H9 (cell line): ENCODE results near the gene C19orf81. TPM values are rescaled to one million over a fixed set of nuclear protein-coding genes. Genes with fewer than 3 reads are reported as not detected.

Source experiments
- DNase-seq: peaks from one replicate; pipeline ENCODE4 v3.0.0-alpha.2; 2017
- H2AFZ ChIP-seq: one replicate; pipeline ENCODE4 v1.6.1; 2013; ENCODE audit warnings: mild to moderate bottlenecking, low read length, control low read depth, moderate library complexity
- H2AK5ac ChIP-seq: 2 replicates; pipeline ENCODE4 v1.6.1; 2013; ENCODE audit warnings: low read length, control low read depth, mixed read lengths; ENCODE audit not compliant: insufficient read length
- H2BK120ac ChIP-seq: one replicate; pipeline ENCODE4 v1.6.1; 2013; ENCODE audit warnings: low read depth, mild to moderate bottlenecking, low read length, control low read depth, inconsistent platforms; ENCODE audit not compliant: poor library complexity, severe bottlenecking
- H2BK12ac ChIP-seq: 2 replicates; pipeline ENCODE4 v1.6.1; 2013; ENCODE audit warnings: low read length, control low read depth, mixed read lengths, low read depth; ENCODE audit not compliant: insufficient read length
- H2BK15ac ChIP-seq: 2 replicates; pipeline ENCODE4 v1.6.1; 2013; ENCODE audit warnings: low read depth, low read length, control low read depth
- H2BK20ac ChIP-seq: one replicate; pipeline ENCODE4 v1.6.1; 2013; ENCODE audit warnings: low read depth, mild to moderate bottlenecking, low read length, control low read depth, inconsistent platforms; ENCODE audit not compliant: poor library complexity, severe bottlenecking
- H2BK5ac ChIP-seq: 2 replicates; pipeline ENCODE4 v1.6.1; 2013; ENCODE audit warnings: low read length, control low read depth, mixed read lengths; ENCODE audit not compliant: insufficient read length
- H3K14ac ChIP-seq: 2 replicates; pipeline ENCODE4 v1.6.1; 2013; ENCODE audit warnings: low read length, control low read depth; ENCODE audit not compliant: insufficient read depth
- H3K18ac ChIP-seq: 2 replicates; pipeline ENCODE4 v1.6.1; 2013; ENCODE audit warnings: low read depth, mild to moderate bottlenecking, mixed read lengths, low read length, control low read depth; ENCODE audit not compliant: insufficient read length
- H3K23ac ChIP-seq: 2 replicates; pipeline ENCODE4 v1.6.1; 2013; ENCODE audit warnings: low read length, control low read depth, mixed read lengths, low read depth; ENCODE audit not compliant: insufficient read length
- H3K23me2 ChIP-seq: 2 replicates; pipeline ENCODE4 v1.6.1; 2013; ENCODE audit warnings: low read depth, mild to moderate bottlenecking, mixed read lengths, low read length, control low read depth; ENCODE audit not compliant: insufficient read length, poor library complexity, severe bottlenecking
- H3K27ac ChIP-seq: 2 replicates; pipeline ENCODE4 v1.5.1; 2013; ENCODE audit warnings: low read length, control low read depth, mixed read lengths, low read depth; ENCODE audit not compliant: insufficient read length
- H3K27me3 ChIP-seq: 2 replicates; pipeline ENCODE4 v1.6.1; 2013; ENCODE audit warnings: low read length, control low read depth, inconsistent platforms; ENCODE audit not compliant: insufficient read depth
- H3K4ac ChIP-seq: 2 replicates; pipeline ENCODE4 v1.6.1; 2013; ENCODE audit warnings: low read depth, mild to moderate bottlenecking, control low read depth, inconsistent platforms, low read length, moderate library complexity
- H3K4me1 ChIP-seq: 2 replicates; pipeline ENCODE4 v1.6.1; 2013; ENCODE audit warnings: low read length, control low read depth, inconsistent platforms; ENCODE audit not compliant: insufficient read depth
- H3K4me2 ChIP-seq: 2 replicates; pipeline ENCODE4 v1.6.1; 2013; ENCODE audit warnings: low read length, control low read depth, mixed read lengths; ENCODE audit not compliant: insufficient read length, insufficient read depth
- H3K56ac ChIP-seq: 2 replicates; pipeline ENCODE4 v1.6.1; 2013; ENCODE audit warnings: low read depth, mild to moderate bottlenecking, mixed read lengths, low read length, control low read depth; ENCODE audit not compliant: insufficient read length
- H3K79me1 ChIP-seq: 2 replicates; pipeline ENCODE4 v1.6.1; 2013; ENCODE audit warnings: low read depth, mild to moderate bottlenecking, moderate library complexity, low read length, control low read depth, inconsistent platforms; ENCODE audit not compliant: insufficient read depth, poor library complexity, severe bottlenecking
- H3K79me2 ChIP-seq: 2 replicates; pipeline ENCODE4 v1.6.1; 2013; ENCODE audit warnings: low read length, control low read depth, inconsistent platforms; ENCODE audit not compliant: insufficient read depth
- H3K9ac ChIP-seq: 2 replicates; pipeline ENCODE4 v1.6.1; 2013; ENCODE audit warnings: low read length, control low read depth, mixed read lengths; ENCODE audit not compliant: insufficient read length; ENCODE audit errors: extremely low read depth
- H3K9me3 ChIP-seq: one replicate; pipeline ENCODE4 v1.6.1; 2013; ENCODE audit warnings: low read depth, low read length, inconsistent platforms; ENCODE audit not compliant: control insufficient read depth
- H3T11ph ChIP-seq: one replicate; pipeline ENCODE4 v1.6.1; 2013; ENCODE audit warnings: mild to moderate bottlenecking, low read length, control low read depth, inconsistent platforms
- H4K20me1 ChIP-seq: one replicate; pipeline ENCODE4 v1.6.1; 2013; ENCODE audit not compliant: control insufficient read depth, insufficient read length, insufficient read depth
- H4K5ac ChIP-seq: 2 replicates; pipeline ENCODE4 v1.6.1; 2013; ENCODE audit warnings: low read depth, mild to moderate bottlenecking, mixed read lengths, low read length, control low read depth; ENCODE audit not compliant: insufficient read length
- H4K8ac ChIP-seq: replicated peaks from 2 replicates; pipeline ENCODE4 v1.6.1; 2013; ENCODE audit warnings: low read length, control low read depth, mixed read lengths, low read depth; ENCODE audit not compliant: insufficient read length
- H4K91ac ChIP-seq: 2 replicates; pipeline ENCODE4 v1.6.1; 2013; ENCODE audit warnings: low read depth, mild to moderate bottlenecking, moderate library complexity, mixed read lengths, low read length, control low read depth; ENCODE audit not compliant: insufficient read length
- H3K27ac Mint-ChIP-seq, 3 experiments: 2 replicates in 2 of 3; 3 replicates in 1 of 3; pipeline ENCODE4 v1.8.0; 2020 to 2021; ENCODE audit warnings: mixed read lengths in 3 of 3, mild to moderate bottlenecking in 1 of 3, moderate library complexity in 1 of 3
- H3K27me3 Mint-ChIP-seq: 2 replicates; pipeline ENCODE4 v1.8.0; 2021; ENCODE audit warnings: low read depth, mild to moderate bottlenecking, moderate library complexity, mixed read lengths
- H3K36me3 Mint-ChIP-seq, 3 experiments: 2 replicates in 2 of 3; 3 replicates in 1 of 3; pipeline ENCODE4 v1.8.0; 2020 to 2021; ENCODE audit warnings: low read depth in 3 of 3, mixed read lengths in 3 of 3; ENCODE audit not compliant: insufficient read depth in 1 of 3
- H3K4me1 Mint-ChIP-seq, 2 experiments: 2 replicates each; pipeline ENCODE4 v1.8.0; 2020; ENCODE audit warnings: mixed read lengths in 2 of 2
- H3K4me3 Mint-ChIP-seq, 2 experiments: 2 replicates in 1 of 2; 3 replicates in 1 of 2; pipeline ENCODE4 v1.8.0; 2020 to 2021; ENCODE audit warnings: mild to moderate bottlenecking in 2 of 2, mixed read lengths in 2 of 2, moderate library complexity in 1 of 2
- H3K9me3 Mint-ChIP-seq, 2 experiments: 2 replicates in 1 of 2; 3 replicates in 1 of 2; pipeline ENCODE4 v1.8.0; 2020; ENCODE audit warnings: mild to moderate bottlenecking in 2 of 2, mixed read lengths in 2 of 2, moderate library complexity in 1 of 2
- CTCF ChIP-seq: fragments of 200-600 bp; sonication (generic); conservative IDR thresholded peaks from 3 replicates; pipeline ENCODE4 v1.8.0; 2021; ENCODE audit warnings: antibody characterized with exemption, mild to moderate bottlenecking
- WGBS: extraction: QIAGEN DNeasy Blood & Tissue Kit; methylation state at CpG from one replicate; pipeline ENCODE4 v1.1.7; 2013; ENCODE audit warnings: missing lambda C conversion rate, low lambda C conversion rate, mixed read lengths; ENCODE audit not compliant: insufficient read length; ENCODE audit errors: extremely low coverage; 5-methylcytosine and 5-hydroxymethylcytosine counted together
- total RNA-seq: library from RNA; stranded (reverse); gene quantifications from 2 replicates; pipeline ENCODE4 v1.2.1, GENCODE V29; 2021

The C19orf81 gene
- total RNA-seq, 1 experiment from 2014 or later = 11.0 TPM

GRCh38 chr19:50658441-50659317 is 9.4 kb downstream of the C19orf81 start:
- no peak overlapping the region for H4K91ac ChIP-seq
- H2AFZ ChIP-seq = no peak overlapping the region
- WGBS = no CpG with 5 or more reads among the region's 67 CpGs
- no peak overlapping the region for H2BK15ac ChIP-seq
- Mint-ChIP-seq H3K36me3 (peaks cover 0 to 10% (median 0%) of the 10 kb centered on the region in 3 experiments; a peak in 4 of 7 replicates), H3K27me3 (peaks cover 48% of the 10 kb centered on the region), H3K9me3 (peaks cover 5 to 9% of the 10 kb centered on the region in 2 experiments; a peak in 4 of 5 replicates), H3K4me3 (peak overlapping the region; percentile 94 to 95), H3K27ac (peak overlapping the region; percentile 92 to 99 (median 99); a peak in 6 of 7 replicates), H3K4me1 (peaks cover 20 to 40% of the 10 kb centered on the region in 2 experiments)
- H3K23ac ChIP-seq = no peak overlapping the region
- no peak overlapping the region for H3T11ph ChIP-seq
- peak overlapping the region; percentile 92 for H3K18ac ChIP-seq
- H3K56ac ChIP-seq = no peak overlapping the region
- H3K79me1 ChIP-seq = no peaks in the 10 kb centered on the region
- H4K5ac ChIP-seq = no peak overlapping the region
- H4K20me1 ChIP-seq = no peaks in the 10 kb centered on the region
- peak overlapping the region; percentile 63 for H2BK120ac ChIP-seq
- no peak overlapping the region for H2BK12ac ChIP-seq
- no peaks in the 10 kb centered on the region for H3K79me2 ChIP-seq
- H3K23me2 ChIP-seq = peaks cover 16% of the 10 kb centered on the region
- DNase-seq = peak; percentile 94
- H2BK20ac ChIP-seq = no peak overlapping the region
- H3K27me3 ChIP-seq = no peaks in the 10 kb centered on the region
- peak overlapping the region; percentile 53 for H3K9ac ChIP-seq
- H3K4me2 ChIP-seq = peak overlapping the region; percentile 95
- no peak overlapping the region for H4K8ac ChIP-seq
- TF ChIP-seq CTCF = no peak
- peak overlapping the region; percentile 9 for H3K27ac ChIP-seq
- no peak overlapping the region for H2AK5ac ChIP-seq
- H3K9me3 ChIP-seq = no peaks in the 10 kb centered on the region
- H3K4ac ChIP-seq = no peak overlapping the region; the same call in 1 of the 2 replicates
- H3K14ac ChIP-seq = peak overlapping the region; percentile 91
- no peaks in the 10 kb centered on the region; the same call in 1 of the 2 replicates for H3K4me1 ChIP-seq
- no peak overlapping the region for H2BK5ac ChIP-seq
